Glutamatergic neuron (in vitro differentiated cells): ENCODE measurements around the gene SLC30A7. TPM values are rescaled to one million over a fixed set of nuclear protein-coding genes. Genes with fewer than 3 reads are reported as not detected.
"Not testable (repeated sequence)": the region's sequence is repeated elsewhere in the genome, so short reads cannot be mapped to it uniquely, and the experiment has no call there.

Experiments
- DNase-seq: peaks from one replicate; pipeline ENCODE4 v3.0.0; 2022
- H3K27ac Mint-ChIP-seq: one replicate; pipeline ENCODE4 v1.8.0; 2020; ENCODE audit warnings: mild to moderate bottlenecking, mixed read lengths, inconsistent platforms; ENCODE audit not compliant: unreplicated experiment
- H3K27me3 Mint-ChIP-seq: one replicate; pipeline ENCODE4 v1.8.0; 2020; ENCODE audit warnings: mild to moderate bottlenecking, moderate library complexity, mixed read lengths, inconsistent platforms; ENCODE audit not compliant: unreplicated experiment
- H3K36me3 Mint-ChIP-seq: one replicate; pipeline ENCODE4 v1.8.0; 2020; ENCODE audit warnings: mild to moderate bottlenecking, mixed read lengths, inconsistent platforms; ENCODE audit not compliant: unreplicated experiment
- H3K4me1 Mint-ChIP-seq: one replicate; pipeline ENCODE4 v1.8.0; 2020; ENCODE audit warnings: mild to moderate bottlenecking, low read depth, mixed read lengths, inconsistent platforms; ENCODE audit not compliant: unreplicated experiment
- H3K4me3 Mint-ChIP-seq: one replicate; pipeline ENCODE4 v1.8.0; 2020; ENCODE audit warnings: mild to moderate bottlenecking, mixed read lengths, inconsistent platforms; ENCODE audit not compliant: unreplicated experiment
- H3K9me3 Mint-ChIP-seq: one replicate; pipeline ENCODE4 v1.8.0; 2020; ENCODE audit warnings: mild to moderate bottlenecking, moderate library complexity, mixed read lengths, inconsistent platforms; ENCODE audit not compliant: unreplicated experiment
- CTCF ChIP-seq: fragments of 200-600 bp; sonication (generic); IDR thresholded peaks from one replicate; pipeline ENCODE4 v1.5.0; 2021; ENCODE audit not compliant: partially characterized antibody, unreplicated experiment
- total RNA-seq: library from RNA; stranded (reverse); fragmentation: NEBNext Ultra II Directional; extraction: Animal tissue kit (Norgen Biotek cat#: 25700); gene quantifications from one replicate; pipeline ENCODE4 v1.2.1, GENCODE V29; 2021; ENCODE audit not compliant: unreplicated experiment

The SLC30A7 gene
- total RNA-seq, 1 donor from 2014 or later: 21.5 TPM

- H3K27me3 Mint-ChIP-seq: no peaks in the 10 kb centered on the region
- H3K27ac Mint-ChIP-seq: no peak overlapping the region
- DNase-seq: no peak
- peaks cover 11% of the 10 kb centered on the region for H3K36me3 Mint-ChIP-seq
- no peak for TF ChIP-seq CTCF
- H3K9me3 Mint-ChIP-seq: no peaks in the 10 kb centered on the region
- H3K4me1 Mint-ChIP-seq: no peaks in the 10 kb centered on the region
- no peak overlapping the region for H3K4me3 Mint-ChIP-seq
These were observed 30.4 kb downstream of the SLC30A7 start for GRCh38 chr1:100926240-100926639.

- Mint-ChIP-seq H3K36me3 (peaks cover 11% of the 10 kb centered on the region), H3K4me3 (no peak overlapping the region), H3K27ac (no peak overlapping the region), H3K9me3 (no peaks in the 10 kb centered on the region), H3K27me3 (no peaks in the 10 kb centered on the region), H3K4me1 (no peaks in the 10 kb centered on the region)
- DNase-seq: no peak
- no peak for TF ChIP-seq CTCF
These were observed 31.4 kb downstream of the SLC30A7 start for GRCh38 chr1:100927276-100927675.

GRCh38 chr1:100928128-100928527 is 32.2 kb downstream of the SLC30A7 start:
- DNase-seq: no peak
- no peak for TF ChIP-seq CTCF
- no peaks in the 10 kb centered on the region for H3K9me3 Mint-ChIP-seq
- H3K36me3 Mint-ChIP-seq: peaks cover 11% of the 10 kb centered on the region
- H3K4me3 Mint-ChIP-seq: no peak overlapping the region
- no peaks in the 10 kb centered on the region for H3K27me3 Mint-ChIP-seq
- H3K4me1 Mint-ChIP-seq: no peaks in the 10 kb centered on the region
- H3K27ac Mint-ChIP-seq: no peak overlapping the region

GRCh38 chr1:100930494-100930893 is 34.6 kb downstream of the SLC30A7 start:
- H3K4me1 Mint-ChIP-seq: no peaks in the 10 kb centered on the region
- H3K27ac Mint-ChIP-seq: no peak overlapping the region
- DNase-seq: no peak
- no peak overlapping the region for H3K4me3 Mint-ChIP-seq
- H3K27me3 Mint-ChIP-seq: no peaks in the 10 kb centered on the region
- no peaks in the 10 kb centered on the region for H3K9me3 Mint-ChIP-seq
- TF ChIP-seq CTCF: no peak
- peaks cover 4% of the 10 kb centered on the region for H3K36me3 Mint-ChIP-seq

- H3K27me3 Mint-ChIP-seq: no peaks in the 10 kb centered on the region
- no peak overlapping the region for H3K4me3 Mint-ChIP-seq
- TF ChIP-seq CTCF: no peak
- no peaks in the 10 kb centered on the region for H3K36me3 Mint-ChIP-seq
- no peak overlapping the region for H3K27ac Mint-ChIP-seq
- H3K9me3 Mint-ChIP-seq: no peaks in the 10 kb centered on the region
- no peak for DNase-seq
- no peaks in the 10 kb centered on the region for H3K4me1 Mint-ChIP-seq
These were observed 35.8 kb downstream of the SLC30A7 start for GRCh38 chr1:100931716-100932115.

GRCh38 chr1:100933555-100933954 is 37.7 kb downstream of the SLC30A7 start:
- not testable (repeated sequence) for H3K27ac Mint-ChIP-seq, H3K9me3 Mint-ChIP-seq, H3K4me1 Mint-ChIP-seq, H3K36me3 Mint-ChIP-seq, DNase-seq, H3K4me3 Mint-ChIP-seq, H3K27me3 Mint-ChIP-seq
